ENCODE measurements around the gene TBX19. TPM values are rescaled to one million over a fixed set of nuclear protein-coding genes. Genes with fewer than 3 reads are reported as not detected.

TBX19 gene
- total and polyA plus RNA-seq, 8 donors, result 1.8 to 8.2 (median 5.1) TPM

- H3K4me3 ChIP-seq, result no peak overlapping the region
- DNase-seq (no peak), ATAC-seq (no peak)
- H3K9me3 ChIP-seq, result peaks cover 0 to 4% of the 10 kb centered on the region in 2 donors
- intact Hi-C loops (cut with DNase I), result no loop called here
- peak overlapping the region in 1 of 2 donors; percentile 26 for H3K27ac ChIP-seq
- H3K4me1 ChIP-seq, result peaks cover 8 to 9% of the 10 kb centered on the region in 2 donors
- no peak for TF ChIP-seq CTCF (IDR thresholded peaks at IDR 0.05)
- H3K36me3 ChIP-seq, result peaks cover 0 to 27% of the 10 kb centered on the region in 2 donors
- no peaks in the 10 kb centered on the region for H3K27me3 ChIP-seq
These were observed 19.3 kb upstream of the TBX19 start for GRCh38 chr1:168261390-168261789.

GRCh38 chr1:168263130-168263529, 17.5 kb upstream of the TBX19 start:
- ATAC-seq (no peak), DNase-seq (no peak)
- intact Hi-C loops (cut with DNase I), result no loop called here
- H3K4me3 ChIP-seq, result no peak overlapping the region
- no peak overlapping the region for H3K27ac ChIP-seq
- peaks cover 8 to 9% of the 10 kb centered on the region in 2 donors for H3K4me1 ChIP-seq
- no peaks in the 10 kb centered on the region for H3K9me3 ChIP-seq
- no peak for TF ChIP-seq CTCF (IDR thresholded peaks at IDR 0.05)
- H3K27me3 ChIP-seq, result no peaks in the 10 kb centered on the region
- H3K36me3 ChIP-seq, result peaks cover 0 to 23% of the 10 kb centered on the region in 2 donors

GRCh38 chr1:168264296-168264695, 16.4 kb upstream of the TBX19 start:
- H3K4me3 ChIP-seq, result no peak overlapping the region
- intact Hi-C loops (cut with DNase I), result no loop called here

GRCh38 chr1:168265596-168265995, 15.1 kb upstream of the TBX19 start:
- no peaks in the 10 kb centered on the region for H3K27me3 ChIP-seq
- H3K4me1 ChIP-seq, result peaks cover 8 to 9% of the 10 kb centered on the region in 2 donors
- no peak for DNase-seq
- H3K4me3 ChIP-seq, result no peak overlapping the region
- intact Hi-C loops (cut with DNase I), result no loop called here
- no peak for TF ChIP-seq CTCF (IDR thresholded peaks at IDR 0.05)
- H3K9me3 ChIP-seq, result no peaks in the 10 kb centered on the region
- no peak for ATAC-seq
- no peak overlapping the region for H3K27ac ChIP-seq
- peaks cover 0 to 25% of the 10 kb centered on the region in 2 donors for H3K36me3 ChIP-seq

More at GRCh38 chr1:168264296-168264695, 16.4 kb upstream of the TBX19 start:
- DNase-seq, result no peak
- H3K27ac ChIP-seq, result no peak overlapping the region
- peaks cover 8 to 9% of the 10 kb centered on the region in 2 donors for H3K4me1 ChIP-seq
- no peaks in the 10 kb centered on the region for H3K9me3 ChIP-seq
- no peak for TF ChIP-seq CTCF (IDR thresholded peaks at IDR 0.05)
- H3K27me3 ChIP-seq, result no peaks in the 10 kb centered on the region
- ATAC-seq, result no peak
- H3K36me3 ChIP-seq, result peaks cover 0 to 25% of the 10 kb centered on the region in 2 donors

GRCh38 chr1:168266644-168267186, 14.0 kb upstream of the TBX19 start:
- Histone ChIP-seq H3K9me3 (no peaks in the 10 kb centered on the region), H3K27me3 (no peaks in the 10 kb centered on the region), H3K27ac (no peak overlapping the region), H3K36me3 (peaks cover 0 to 23% of the 10 kb centered on the region in 2 donors), H3K4me1 (peaks cover under 1 to 5% of the 10 kb centered on the region in 2 donors), H3K4me3 (no peak overlapping the region)
- intact Hi-C loops (cut with DNase I), result no loop called here
- TF ChIP-seq CTCF (IDR thresholded peaks at IDR 0.05), result no peak
- DNase-seq (no peak), ATAC-seq (no peak)

All from left lung (tissue), 10 donors.